ENCODE measurements around the gene KIAA0040. TPM values are rescaled to one million over a fixed set of nuclear protein-coding genes. Genes with fewer than 3 reads are reported as not detected.

KIAA0040 gene
- total RNA-seq, 1 experiment from 2014 or later = 27.7 TPM

- H3K27me3 Mint-ChIP-seq (ENCODE audit: insufficient read depth, unreplicated experiment) = no peaks in the 10 kb centered on the region
- CTCF ChIA-PET = interaction anchor here (0.7 to 21.1 kb wide), 9 partner anchors 8 to 911 kb away, joined by 3 to 415 read pairs (median 5); no protein-coding TSS in a partner anchor
- no peak overlapping the region for H3K4me3 Mint-ChIP-seq (ENCODE audit: unreplicated experiment)
- H3K9me3 Mint-ChIP-seq (ENCODE audit: unreplicated experiment) = no peaks in the 10 kb centered on the region
- no peak for DNase-seq (ENCODE audit: unreplicated experiment)
- peaks cover 4% of the 10 kb centered on the region for H3K36me3 Mint-ChIP-seq (ENCODE audit: insufficient read depth, unreplicated experiment)
- intact Hi-C loops (cut with micrococcal nuclease) = no loop called here
- no TSS peak for BruUV-seq (replicated peaks)
- no peak for TF ChIP-seq CTCF (IDR thresholded peaks at IDR 0.05; ENCODE audit: unreplicated experiment)
- no peaks in the 10 kb centered on the region for H3K4me1 Mint-ChIP-seq (ENCODE audit: insufficient read depth, unreplicated experiment)
- no peak overlapping the region for H3K27ac Mint-ChIP-seq (ENCODE audit: low read depth, unreplicated experiment)
- POLR2A ChIA-PET = interaction anchor here (1.9 kb wide), 1 partner anchor 9 kb away, joined by 4 read pairs; no protein-coding TSS in a partner anchor
Observed at GRCh38 chr1:175163702-175164101, 28.9 kb downstream of the KIAA0040 start.

DNA sequence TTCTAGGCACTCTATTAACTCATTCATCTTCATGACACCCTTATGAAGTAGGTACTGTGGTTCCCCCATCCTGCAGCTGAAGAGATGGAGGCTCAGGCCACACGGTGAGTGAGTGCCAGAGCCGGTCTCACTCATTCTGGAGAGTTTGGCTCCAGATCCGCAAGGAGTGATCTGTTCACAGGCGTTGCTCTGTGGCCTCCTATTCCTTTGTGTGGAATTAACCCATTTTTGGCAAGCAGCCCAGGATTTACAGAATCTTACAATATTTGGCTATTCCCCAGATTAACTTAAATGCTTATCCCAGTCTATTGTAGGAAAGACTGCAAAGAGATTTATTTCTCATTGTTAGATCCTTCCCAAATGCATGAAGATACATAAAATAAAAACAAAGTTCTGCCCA is 29.6 kb downstream of the KIAA0040 start:
- no peak for TF ChIP-seq CTCF (IDR thresholded peaks at IDR 0.05; ENCODE audit: unreplicated experiment)
- Mint-ChIP-seq H3K36me3 (ENCODE audit: insufficient read depth, unreplicated experiment) (peaks cover 4% of the 10 kb centered on the region), H3K27ac (ENCODE audit: low read depth, unreplicated experiment) (no peak overlapping the region), H3K9me3 (ENCODE audit: unreplicated experiment) (no peaks in the 10 kb centered on the region), H3K27me3 (ENCODE audit: insufficient read depth, unreplicated experiment) (no peaks in the 10 kb centered on the region), H3K4me3 (ENCODE audit: unreplicated experiment) (no peak overlapping the region), H3K4me1 (ENCODE audit: insufficient read depth, unreplicated experiment) (peaks cover 6% of the 10 kb centered on the region)
- intact Hi-C loops (cut with micrococcal nuclease) = no loop called here
- peak; percentile 40 for DNase-seq (ENCODE audit: unreplicated experiment)
- BruUV-seq (replicated peaks) = no TSS peak
- CTCF ChIA-PET = interaction anchor here (0.6 to 21.1 kb wide), 7 partner anchors 8 to 157 kb away, joined by 3 to 415 read pairs (median 23); no protein-coding TSS in a partner anchor
- POLR2A ChIA-PET = no interaction called here

GRCh38 chr1:175158170-175158591 is 34.4 kb downstream of the KIAA0040 start:
- POLR2A ChIA-PET = no interaction called here
- no peak for DNase-seq (ENCODE audit: unreplicated experiment)
- Mint-ChIP-seq H3K4me3 (ENCODE audit: unreplicated experiment) (no peak overlapping the region), H3K27ac (ENCODE audit: low read depth, unreplicated experiment) (peak overlapping the region; percentile 16), H3K4me1 (ENCODE audit: insufficient read depth, unreplicated experiment) (peaks cover 10% of the 10 kb centered on the region), H3K27me3 (ENCODE audit: insufficient read depth, unreplicated experiment) (peaks cover 11% of the 10 kb centered on the region), H3K36me3 (ENCODE audit: insufficient read depth, unreplicated experiment) (no peaks in the 10 kb centered on the region), H3K9me3 (ENCODE audit: unreplicated experiment) (no peaks in the 10 kb centered on the region)
- TF ChIP-seq CTCF (IDR thresholded peaks at IDR 0.05; ENCODE audit: unreplicated experiment) = no peak
- CTCF ChIA-PET = interaction anchor here (0.6 to 21.1 kb wide), 6 partner anchors 12 to 161 kb away, joined by 3 to 415 read pairs (median 156); no protein-coding TSS in a partner anchor
- intact Hi-C loops (cut with micrococcal nuclease) = loop anchor here (10.0 kb wide), 1 partner anchor 1727 kb away; no protein-coding TSS in a partner anchor
- no TSS peak for BruUV-seq (replicated peaks)

DNA sequence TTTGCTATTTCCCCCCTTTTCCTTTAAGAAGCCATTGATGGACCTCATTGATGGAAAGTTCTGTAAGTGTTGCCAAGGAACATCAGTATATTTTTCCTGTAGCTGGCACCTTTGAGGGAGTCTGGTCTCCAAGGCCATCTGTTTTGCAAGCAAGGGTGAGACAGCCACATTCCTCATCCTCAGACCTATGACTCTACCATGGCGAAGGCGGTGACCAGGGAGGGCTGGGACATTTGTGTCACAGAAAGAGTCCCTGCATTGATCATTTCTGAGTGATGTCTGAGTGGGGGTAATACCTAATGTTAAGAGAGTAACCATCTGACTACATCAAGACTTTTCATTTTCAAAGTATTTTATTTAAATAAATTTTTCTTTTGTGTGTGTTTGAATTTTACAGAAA is 35.4 kb downstream of the KIAA0040 start:
- CTCF ChIA-PET = interaction anchor here (0.5 to 21.1 kb wide), 16 partner anchors 11 to 1687 kb away, joined by 3 to 415 read pairs (median 8); no protein-coding TSS in a partner anchor
- no peak overlapping the region for H3K27ac Mint-ChIP-seq (ENCODE audit: low read depth, unreplicated experiment)
- H3K9me3 Mint-ChIP-seq (ENCODE audit: unreplicated experiment) = no peaks in the 10 kb centered on the region
- no peak for TF ChIP-seq CTCF (IDR thresholded peaks at IDR 0.05; ENCODE audit: unreplicated experiment)
- H3K4me1 Mint-ChIP-seq (ENCODE audit: insufficient read depth, unreplicated experiment) = peaks cover 10% of the 10 kb centered on the region
- no TSS peak for BruUV-seq (replicated peaks)
- H3K27me3 Mint-ChIP-seq (ENCODE audit: insufficient read depth, unreplicated experiment) = peaks cover 21% of the 10 kb centered on the region
- intact Hi-C loops (cut with micrococcal nuclease) = loop anchor here (10.0 kb wide), 1 partner anchor 1728 kb away; no protein-coding TSS in a partner anchor
- DNase-seq (ENCODE audit: unreplicated experiment) = no peak
- H3K36me3 Mint-ChIP-seq (ENCODE audit: insufficient read depth, unreplicated experiment) = no peaks in the 10 kb centered on the region
- H3K4me3 Mint-ChIP-seq (ENCODE audit: unreplicated experiment) = no peak overlapping the region
- POLR2A ChIA-PET = no interaction called here

All from MCF 10A (cell line).